ENCODE data around the gene ATP2C2.

Gene ATP2C2

GRCh38 chr16:84503751-84504395 lies 135.5 kb downstream of the ATP2C2 start:
- no peak for TF ChIP-seq CTCF (IDR thresholded peaks at IDR 0.05)

GRCh38 chr16:84504420-84505248 lies 136.3 kb downstream of the ATP2C2 start, which contains the start of gene MEAK7:
Gene MEAK7, minus strand, starts transcription at chr16:84504659. Its CDS starts 6,573 bp downstream, at chr16:84498086.
- no peak for TF ChIP-seq CTCF (IDR thresholded peaks at IDR 0.05)

- no peak for TF ChIP-seq CTCF (IDR thresholded peaks at IDR 0.05)
Observed at GRCh38 chr16:84505249-84506187, 137.2 kb downstream of the ATP2C2 start.

- TF ChIP-seq CTCF (IDR thresholded peaks at IDR 0.05) = no peak
Observed at GRCh38 chr16:84507011-84507982, 139.0 kb downstream of the ATP2C2 start.

GRCh38 chr16:84508502-84508901 lies 140.2 kb downstream of the ATP2C2 start:
- TF ChIP-seq CTCF (IDR thresholded peaks at IDR 0.05) = no peak

GRCh38 chr16:84509032-84509950 lies 141.0 kb downstream of the ATP2C2 start:
- no peak for TF ChIP-seq CTCF (IDR thresholded peaks at IDR 0.05)
